Activated T-cell treated with anti-CD3 and anti-CD28 coated beads for 1 hour (primary cell): ENCODE results near the gene BRSK2.

Source experiments
- DNase-seq: peaks from one replicate; pipeline ENCODE4 v3.0.0-alpha.2; 2020; ENCODE audit warnings: low read depth

Gene BRSK2

GRCh38 chr11:1452744-1453143 lies 63.0 kb downstream of the BRSK2 start:
- no peak for DNase-seq

DNA sequence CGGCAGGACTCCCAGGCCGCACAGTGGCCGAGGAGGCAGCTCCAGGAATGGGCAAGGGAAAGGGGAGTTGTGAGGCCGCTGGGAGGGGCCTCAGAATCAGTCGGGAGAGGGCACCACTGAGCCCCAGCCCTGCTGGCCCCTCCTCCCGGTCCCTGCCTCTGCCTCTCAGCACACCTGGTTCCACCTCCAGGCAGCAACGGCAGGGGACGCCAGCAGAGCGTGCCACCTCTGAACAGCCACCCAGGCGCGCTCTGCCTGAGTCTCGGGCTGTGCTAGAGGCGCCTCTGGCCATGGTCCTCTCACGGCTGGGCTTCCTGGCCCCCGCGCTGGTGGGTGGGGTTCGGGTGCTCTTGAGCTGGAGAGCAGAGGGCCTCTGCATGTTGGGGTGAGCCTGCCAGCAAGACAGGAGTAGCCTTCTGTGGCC lies 63.9 kb downstream of the BRSK2 start:
- peak; percentile 6 for DNase-seq

DNA sequence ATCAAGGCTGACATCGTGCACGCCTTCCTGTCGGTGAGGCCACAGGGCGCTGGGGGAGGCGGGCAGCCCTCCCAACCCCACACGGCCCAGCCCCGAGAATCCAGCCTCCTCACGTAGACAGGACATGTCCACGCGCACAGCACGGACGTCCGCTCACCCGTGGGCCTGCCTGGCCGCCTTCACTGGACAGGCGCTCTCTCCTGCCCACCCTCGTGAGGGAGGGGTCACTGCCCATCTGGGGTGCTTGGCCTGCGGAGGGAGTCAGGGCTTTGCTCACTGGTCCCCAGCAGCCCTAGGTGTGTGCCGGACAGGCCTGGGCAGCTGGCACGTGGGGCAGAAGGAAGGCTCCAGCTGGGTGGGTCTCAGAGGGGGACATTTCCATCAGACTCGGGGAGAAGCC lies 64.8 kb downstream of the BRSK2 start:
- no peak for DNase-seq

DNA sequence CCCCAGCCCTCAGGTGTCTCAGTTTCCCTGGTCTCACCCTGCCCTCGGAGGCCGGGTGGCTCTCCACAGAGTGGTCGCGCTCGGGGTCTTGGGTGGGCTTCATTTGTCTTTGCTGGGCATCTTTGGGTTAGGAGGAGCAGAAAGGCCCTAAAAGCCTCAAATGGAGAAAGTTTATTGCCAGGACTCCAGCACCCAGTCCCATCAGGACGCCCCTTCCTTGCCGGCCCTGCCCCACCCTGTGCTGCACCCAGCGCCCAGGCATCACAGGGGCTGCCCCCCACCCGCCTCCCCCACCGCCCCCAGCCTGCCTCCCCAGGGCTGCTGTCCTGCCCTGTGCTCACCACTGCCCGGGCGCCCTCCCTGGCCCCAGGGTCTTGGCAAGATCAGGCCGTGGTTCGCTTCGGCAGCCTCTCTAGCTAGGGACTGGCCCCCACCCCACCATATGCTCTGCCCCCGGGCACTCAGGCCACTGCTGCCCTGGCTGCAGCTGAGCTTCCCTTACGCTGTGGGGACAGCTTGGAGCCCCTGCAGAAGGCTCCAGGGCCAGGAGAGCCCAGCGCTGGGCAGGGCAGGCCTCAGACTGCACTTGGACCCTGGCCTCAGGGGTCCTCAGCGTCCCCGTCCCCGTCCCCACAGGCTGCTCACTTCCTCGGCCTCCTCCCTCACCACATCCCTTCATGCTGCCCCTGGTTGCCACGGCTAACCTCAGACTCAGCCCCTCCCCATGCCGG lies 65.5 kb downstream of the BRSK2 start:
- DNase-seq, result no peak

DNA sequence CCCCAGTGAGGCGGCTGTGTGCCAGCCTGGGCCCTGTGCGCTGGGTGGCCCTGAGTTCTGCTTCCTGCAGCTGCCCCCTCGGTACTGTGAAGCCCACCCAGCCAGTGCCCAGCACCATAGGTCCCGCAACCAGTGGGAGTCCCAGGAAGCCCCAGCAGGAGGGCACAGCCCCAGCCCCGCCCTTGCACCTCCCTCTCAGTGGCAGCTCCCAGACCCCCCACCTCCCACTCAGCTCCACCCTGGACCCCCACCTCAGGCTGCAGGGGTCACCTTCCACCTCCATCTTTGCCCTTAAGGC lies 66.0 kb downstream of the BRSK2 start:
- no peak for DNase-seq

DNA sequence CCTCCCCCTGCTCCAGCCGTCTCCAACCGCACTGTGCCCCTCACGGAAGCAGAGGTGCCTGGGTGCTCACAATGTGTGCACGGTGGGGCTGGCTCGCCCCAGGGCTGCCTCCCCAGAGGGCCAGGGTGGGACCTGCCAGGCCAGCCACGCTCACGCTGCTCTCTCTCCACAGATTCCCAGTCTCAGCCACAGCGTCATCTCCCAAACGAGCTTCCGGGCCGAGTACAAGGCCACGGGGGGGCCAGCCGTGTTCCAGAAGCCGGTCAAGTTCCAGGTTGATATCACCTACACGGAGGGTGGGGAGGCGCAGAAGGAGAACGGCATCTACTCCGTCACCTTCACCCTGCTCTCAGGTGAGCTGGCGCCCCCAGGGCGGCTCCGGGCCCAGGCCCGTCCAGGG lies 66.4 kb downstream of the BRSK2 start:
- DNase-seq, result no peak

- no peak for DNase-seq
Measured at GRCh38 chr11:1456596-1457325, 67.0 kb downstream of the BRSK2 start.

- DNase-seq, result no peak
Measured at GRCh38 chr11:1457326-1457680, 67.6 kb downstream of the BRSK2 start.

DNA sequence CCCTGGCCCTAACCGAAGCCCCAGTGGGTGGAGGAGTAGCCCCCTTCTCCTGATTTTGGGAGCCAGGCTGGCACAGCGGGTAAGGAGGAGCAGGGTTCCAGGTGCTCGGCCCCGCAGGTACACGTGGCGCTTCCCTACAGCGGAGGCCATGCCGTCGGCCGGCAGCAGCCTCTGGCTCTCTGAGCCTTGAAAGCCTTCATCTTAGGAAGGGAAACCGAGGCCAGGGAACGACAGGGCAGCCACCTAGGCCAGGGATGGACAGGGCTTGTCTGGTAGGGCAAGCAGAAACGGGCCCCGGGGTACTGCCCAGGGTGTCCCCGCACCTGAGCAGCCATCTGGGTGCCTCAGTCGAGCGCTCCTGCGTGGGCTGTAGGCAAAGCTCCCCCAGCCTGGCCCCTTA lies 68.1 kb downstream of the BRSK2 start:
- no peak for DNase-seq

GRCh38 chr11:1458340-1459218 lies 68.8 kb downstream of the BRSK2 start:
- DNase-seq, result no peak

- DNase-seq, result no peak
Measured at GRCh38 chr11:1459219-1459575, 69.5 kb downstream of the BRSK2 start.

GRCh38 chr11:1459764-1460395 lies 70.1 kb downstream of the BRSK2 start:
- no peak for DNase-seq

DNA sequence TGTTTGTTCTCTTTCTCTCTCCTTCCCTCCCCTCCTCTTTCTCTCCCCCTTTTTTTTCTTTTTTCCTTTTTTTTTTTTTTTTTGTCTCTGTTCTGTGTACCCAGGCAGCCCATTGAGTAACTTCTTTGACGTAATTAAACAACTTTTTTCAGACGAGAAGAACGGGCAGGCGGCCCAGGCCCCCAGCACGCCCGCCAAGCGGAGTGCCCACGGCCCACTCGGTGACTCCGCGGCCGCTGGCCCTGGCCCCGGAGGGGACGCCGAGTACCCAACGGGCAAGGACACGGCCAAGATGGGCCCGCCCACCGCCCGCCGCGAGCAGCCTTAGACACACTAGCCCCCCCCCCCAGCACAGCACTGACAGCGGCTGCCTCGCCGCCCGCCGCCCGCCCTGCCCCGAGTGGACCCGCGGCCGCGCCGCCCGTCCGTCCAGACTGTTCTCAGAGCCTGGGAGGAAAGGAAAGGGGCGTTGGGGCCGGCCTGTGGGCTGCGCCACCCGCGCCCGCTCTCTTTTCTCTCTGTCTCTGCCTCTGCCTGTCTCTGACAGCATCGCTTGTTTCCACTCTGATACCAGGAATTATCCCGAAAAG lies 70.8 kb downstream of the BRSK2 start:
- no peak for DNase-seq

DNA sequence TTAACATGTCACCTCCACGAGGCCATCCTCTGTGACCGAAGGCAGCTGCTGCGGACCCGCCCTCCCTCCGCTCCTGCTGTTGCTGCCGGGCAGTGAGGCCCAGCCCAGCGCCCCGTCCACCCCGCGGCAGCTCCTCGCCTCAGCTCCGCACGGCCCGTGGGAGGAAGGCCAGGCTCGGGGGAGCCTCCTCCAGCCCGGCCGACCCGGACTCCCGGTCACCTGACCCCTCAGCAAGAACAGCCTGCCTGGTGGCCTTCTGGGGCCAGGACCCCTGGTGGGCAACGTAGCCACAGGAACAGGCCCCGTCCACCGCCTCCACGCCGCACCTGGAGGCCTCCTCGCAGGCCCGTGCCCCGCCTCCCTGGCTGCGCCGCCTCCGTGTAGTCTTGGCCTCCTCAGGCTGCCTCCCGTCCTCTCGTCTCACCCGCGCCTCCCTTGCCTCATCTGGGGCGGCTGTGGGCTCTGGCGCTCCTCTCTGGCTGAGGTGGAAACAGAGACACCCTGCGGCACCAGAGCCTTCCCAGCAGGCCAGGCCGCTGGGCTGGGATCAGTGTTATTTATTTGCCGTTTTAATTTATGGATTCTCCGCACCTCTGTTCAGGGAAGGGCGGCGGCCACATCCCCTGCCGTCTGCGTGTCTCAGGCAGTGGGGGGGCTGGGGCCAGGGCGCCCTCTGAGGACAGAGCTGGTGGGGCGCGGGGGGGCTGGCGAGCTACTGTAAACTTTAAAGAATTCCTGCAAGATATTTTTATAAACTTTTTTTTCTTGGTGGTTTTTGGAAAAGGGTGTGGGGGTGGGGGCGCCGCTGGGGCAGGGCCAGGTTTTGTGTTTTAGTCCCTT lies 71.5 kb downstream of the BRSK2 start:
- DNase-seq, result no peak

GRCh38 chr11:1461826-1462697 lies 72.3 kb downstream of the BRSK2 start:
- no peak for DNase-seq

DNA sequence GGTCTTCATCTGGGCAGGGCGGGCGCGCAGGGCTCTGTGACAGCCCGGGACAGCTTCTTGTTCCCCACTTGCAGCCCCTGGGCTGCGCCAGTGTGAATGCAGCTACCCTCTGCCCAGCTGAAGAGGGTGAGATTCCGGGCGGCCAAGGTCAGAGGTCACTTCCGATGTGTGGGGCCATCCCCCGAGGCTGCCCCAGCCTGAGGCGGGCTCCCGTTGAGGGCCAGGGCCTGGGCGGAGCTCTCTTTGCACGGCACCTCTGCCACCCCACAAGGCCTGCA lies 72.9 kb downstream of the BRSK2 start:
- no peak for DNase-seq

DNA sequence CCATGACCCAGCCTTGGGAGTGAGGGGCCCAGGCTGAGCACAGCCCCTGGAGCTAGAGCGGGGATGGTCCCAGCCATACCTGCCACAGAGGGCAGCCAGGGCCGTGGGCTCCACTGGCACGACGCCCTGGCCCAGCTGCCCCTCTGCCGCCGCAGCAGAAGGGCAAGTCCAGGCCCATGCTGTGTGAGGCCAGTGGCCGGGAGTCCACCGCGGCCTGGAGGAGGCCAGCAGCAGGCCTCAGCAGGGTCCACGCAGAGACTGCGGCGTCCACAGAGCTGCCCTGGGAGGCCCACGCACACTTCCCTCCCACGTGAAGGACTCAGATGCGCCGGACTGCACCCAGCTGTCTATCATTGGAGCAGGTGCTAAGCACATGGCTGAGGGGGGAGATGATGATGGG lies 73.3 kb downstream of the BRSK2 start:
- no peak for DNase-seq

- DNase-seq, result no peak
Measured at GRCh38 chr11:1466784-1467183, 77.0 kb downstream of the BRSK2 start.

- DNase-seq, result no peak
Measured at GRCh38 chr11:1467270-1467669, 77.5 kb downstream of the BRSK2 start.

- no peak for DNase-seq
Measured at GRCh38 chr11:1468002-1468401, 78.3 kb downstream of the BRSK2 start.
